ENCODE measurements around the gene ASH1L.

Gene ASH1L

DNA sequence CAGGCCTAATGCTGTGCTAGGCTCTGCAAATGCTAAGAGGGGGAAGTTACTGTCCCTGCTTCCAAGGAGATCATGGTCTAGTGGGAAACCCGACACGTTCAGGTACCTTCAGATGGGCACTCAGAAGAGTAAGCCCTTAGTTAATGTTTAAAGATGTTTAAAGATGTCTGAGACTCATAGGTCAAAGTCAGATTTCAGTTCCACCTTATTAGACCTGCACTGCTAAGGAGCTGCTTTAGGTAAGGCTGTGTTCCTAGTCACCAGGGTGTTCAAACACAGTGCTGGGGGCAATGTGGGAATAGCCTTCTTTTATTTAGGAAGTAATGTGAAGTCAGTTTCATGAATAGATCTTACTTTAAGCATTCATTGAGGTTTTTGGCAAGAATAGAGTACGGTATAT, 245.7 kb downstream of the ASH1L start:
- no peaks in the 10 kb centered on the region for H3K27me3 Mint-ChIP-seq
- DNase-seq, result no peak

GRCh38 chr1:155313261-155313660, 249.3 kb downstream of the ASH1L start:
- Mint-ChIP-seq H3K9me3 (no peaks in the 10 kb centered on the region), H3K27me3 (peaks cover 2% of the 10 kb centered on the region), H3K4me3 (no peak overlapping the region), H3K36me3 (ENCODE audit: low read depth) (peaks cover 47% of the 10 kb centered on the region), H3K27ac (no peak overlapping the region), H3K4me1 (peaks cover 30% of the 10 kb centered on the region)
- no peak for ATAC-seq
- DNase-seq, result no peak

More for the DNA sequence above, 245.7 kb downstream of the ASH1L start:
- Mint-ChIP-seq H3K27ac (no peak overlapping the region), H3K36me3 (ENCODE audit: low read depth) (peaks cover 40% of the 10 kb centered on the region), H3K9me3 (no peaks in the 10 kb centered on the region), H3K4me1 (peaks cover 22% of the 10 kb centered on the region), H3K4me3 (no peak overlapping the region)
- no peak for ATAC-seq

DNA sequence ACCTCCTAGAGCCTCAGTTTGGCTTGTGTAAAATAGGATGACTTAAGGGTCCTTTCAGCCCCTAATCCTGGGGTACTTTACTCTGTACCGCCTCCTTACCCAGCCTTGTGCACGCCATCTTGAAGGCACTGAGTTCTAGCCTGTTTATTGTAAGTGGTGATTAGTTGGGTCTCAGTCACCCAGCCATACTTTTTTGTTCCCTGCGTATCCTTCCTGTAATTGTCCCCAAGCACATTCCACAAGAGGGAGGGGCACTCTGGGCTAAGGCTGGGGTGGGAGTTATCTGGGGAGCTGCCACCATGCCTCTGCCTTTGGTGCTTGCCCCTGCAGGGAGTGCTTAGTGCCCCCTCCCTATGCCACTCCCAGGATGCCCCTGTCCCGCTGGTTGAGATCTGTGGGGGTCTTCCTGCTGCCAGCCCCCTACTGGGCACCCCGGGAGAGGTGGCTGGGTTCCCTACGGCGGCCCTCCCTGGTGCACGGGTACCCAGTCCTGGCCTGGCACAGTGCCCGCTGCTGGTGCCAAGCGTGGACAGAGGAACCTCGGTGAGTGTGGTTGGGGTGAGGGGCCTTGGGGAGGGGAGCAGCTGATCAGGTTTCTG, 253.1 kb downstream of the ASH1L start:
- H3K27ac Mint-ChIP-seq, result peak overlapping the region; percentile 99

GRCh38 chr1:155308493-155309422, 253.8 kb downstream of the ASH1L start, which contains the start of gene FDPS:
Gene FDPS (plus strand): TSS chr1:155308866. CDS start chr1:155309790, 924 bp downstream.
- Mint-ChIP-seq H3K4me3 (peak within 1 kb of the TSS; percentile 96), H3K27me3 (peaks cover 2% of the 10 kb centered on the region), H3K9me3 (no peaks in the 10 kb centered on the region), H3K36me3 (ENCODE audit: low read depth) (peaks cover 37% of the 10 kb centered on the region), H3K27ac (peak within 1 kb of the TSS; percentile 99), H3K4me1 (peaks cover 38% of the 10 kb centered on the region)
- ATAC-seq (peak; percentile 99), DNase-seq (peak; percentile 95)

More for the DNA sequence above, 253.1 kb downstream of the ASH1L start:
- ATAC-seq (no peak), DNase-seq (no peak)
- H3K4me3 Mint-ChIP-seq, result peak overlapping the region; percentile 96
- H3K36me3 Mint-ChIP-seq (ENCODE audit: low read depth), result peaks cover 39% of the 10 kb centered on the region
- peaks cover 38% of the 10 kb centered on the region for H3K4me1 Mint-ChIP-seq
- peaks cover 2% of the 10 kb centered on the region for H3K27me3 Mint-ChIP-seq
- no peaks in the 10 kb centered on the region for H3K9me3 Mint-ChIP-seq

DNA sequence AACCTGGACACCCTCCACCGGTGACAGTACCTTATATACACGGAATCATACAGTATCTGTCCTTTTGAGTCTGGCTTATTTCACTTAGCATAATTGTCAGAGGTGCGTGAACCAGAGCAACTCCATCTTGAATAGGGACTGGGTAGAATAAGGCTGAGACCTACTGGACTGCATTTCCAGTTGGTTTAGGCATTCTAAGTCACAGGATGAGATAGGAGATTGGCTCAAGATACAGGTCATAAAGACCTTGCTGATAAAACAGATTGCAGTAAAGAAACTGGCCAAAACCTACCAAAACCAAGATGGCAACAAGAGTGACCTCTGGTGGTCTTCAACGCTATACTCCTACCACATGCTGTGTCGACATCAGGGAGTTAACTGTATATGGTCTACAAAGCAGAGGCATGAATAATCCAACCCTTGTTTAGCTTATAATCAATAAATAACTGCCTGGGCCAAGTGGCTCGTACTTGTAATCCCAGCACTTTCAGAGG, 255.3 kb downstream of the ASH1L start:
- no peaks in the 10 kb centered on the region for H3K9me3 Mint-ChIP-seq
- no peak for DNase-seq
- no peak for ATAC-seq
- H3K36me3 Mint-ChIP-seq (ENCODE audit: low read depth), result peaks cover 26% of the 10 kb centered on the region
- peak overlapping the region; percentile 96 for H3K4me3 Mint-ChIP-seq
- H3K4me1 Mint-ChIP-seq, result peaks cover 33% of the 10 kb centered on the region
- peaks cover 2% of the 10 kb centered on the region for H3K27me3 Mint-ChIP-seq
- peak overlapping the region; percentile 99 for H3K27ac Mint-ChIP-seq

DNA sequence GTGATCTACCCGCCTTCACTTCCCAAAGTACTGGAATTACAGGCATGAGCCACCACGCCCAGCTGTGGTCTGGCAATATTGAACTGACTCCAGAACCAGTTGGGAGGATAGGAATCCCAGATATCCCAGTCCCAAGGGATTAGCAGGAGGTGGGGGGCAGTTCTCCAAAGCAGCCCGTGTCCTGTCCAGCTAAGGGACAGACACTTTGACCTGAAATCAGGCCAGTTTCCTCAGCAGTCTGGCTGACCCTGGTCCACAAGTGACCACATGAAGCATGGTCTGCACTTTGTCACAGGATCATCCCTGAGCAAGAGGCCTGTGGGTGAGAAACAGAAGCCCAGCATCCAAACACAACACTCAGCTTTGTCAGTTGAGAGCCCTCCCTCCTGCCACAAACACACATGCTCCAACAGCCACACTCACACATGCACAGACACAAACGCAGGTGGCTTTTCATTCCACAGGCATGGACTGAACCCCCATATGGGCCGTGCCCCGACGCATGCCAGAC, 256.7 kb downstream of the ASH1L start:
- Mint-ChIP-seq H3K4me1 (peaks cover 24% of the 10 kb centered on the region), H3K27me3 (peaks cover 2% of the 10 kb centered on the region), H3K27ac (no peak overlapping the region), H3K36me3 (ENCODE audit: low read depth) (peaks cover 18% of the 10 kb centered on the region), H3K4me3 (no peak overlapping the region), H3K9me3 (no peaks in the 10 kb centered on the region)
- ATAC-seq (no peak), DNase-seq (no peak)

DNA sequence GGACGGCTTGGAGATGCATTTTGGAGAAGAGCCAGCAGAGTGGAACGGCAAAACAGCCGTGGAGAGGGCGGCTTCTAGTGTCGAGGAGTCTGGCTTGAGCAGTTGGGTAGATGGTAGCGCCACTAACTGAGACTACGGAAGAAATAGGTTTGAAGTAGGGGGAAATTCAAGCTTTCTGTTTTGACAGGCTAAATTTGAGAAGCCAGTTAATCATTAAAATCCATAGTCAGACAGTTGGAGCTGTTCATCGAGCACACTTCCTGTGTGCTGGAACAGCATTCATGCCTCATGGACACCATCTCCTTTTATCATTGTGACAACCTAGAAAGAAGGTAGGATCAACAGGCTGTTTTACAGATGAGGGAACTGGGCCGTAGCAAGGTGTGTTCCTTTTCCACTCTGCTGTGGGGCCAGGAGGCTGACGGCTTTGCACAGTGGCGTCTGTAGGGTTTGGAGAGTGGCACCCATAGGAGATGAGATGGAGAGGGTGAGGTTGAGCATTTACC, 258.0 kb downstream of the ASH1L start:
- DNase-seq (no peak), ATAC-seq (no peak)
- H3K9me3 Mint-ChIP-seq, result no peaks in the 10 kb centered on the region
- H3K36me3 Mint-ChIP-seq (ENCODE audit: low read depth), result peaks cover 9% of the 10 kb centered on the region
- no peak overlapping the region for H3K4me3 Mint-ChIP-seq
- peaks cover 2% of the 10 kb centered on the region for H3K27me3 Mint-ChIP-seq
- peaks cover 12% of the 10 kb centered on the region for H3K4me1 Mint-ChIP-seq
- no peak overlapping the region for H3K27ac Mint-ChIP-seq

DNA sequence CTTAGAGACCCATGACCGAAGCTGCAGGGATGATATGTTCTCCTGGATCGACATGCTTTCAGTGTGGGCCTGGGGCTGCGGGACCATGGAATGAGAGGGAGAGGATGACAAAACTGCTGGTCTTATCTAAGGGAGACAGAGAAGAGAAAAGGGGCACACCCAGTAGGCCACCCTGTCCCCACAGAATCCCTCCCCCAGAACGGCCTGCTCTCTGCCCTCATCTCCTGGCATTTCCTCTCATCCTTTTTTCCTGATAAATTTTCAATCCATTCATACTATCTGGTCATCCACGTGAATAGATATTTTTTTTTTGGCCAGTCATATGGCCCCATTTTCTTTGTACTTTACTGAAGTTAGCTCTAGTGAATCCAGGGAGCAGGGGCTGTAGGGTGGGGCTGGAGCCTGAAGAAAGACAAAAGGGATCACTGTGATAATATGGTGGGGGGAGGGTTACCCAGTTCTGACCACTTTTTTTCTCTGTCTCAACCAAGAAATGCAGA, 261.2 kb downstream of the ASH1L start, which contains the start of gene PKLR:
TSS of gene PKLR (minus strand) at position 97 of the 500 bp plus-strand sequence. CDS start at position 54, 43 bp downstream.
- no peak for ATAC-seq
- no peak within 1 kb of the TSS for H3K4me3 Mint-ChIP-seq
- no peak for DNase-seq

GRCh38 chr1:155300553-155301329, 261.9 kb downstream of the ASH1L start:
- Mint-ChIP-seq H3K4me3 (no peak overlapping the region), H3K36me3 (ENCODE audit: low read depth) (no peaks in the 10 kb centered on the region), H3K4me1 (no peaks in the 10 kb centered on the region), H3K9me3 (no peaks in the 10 kb centered on the region), H3K27ac (no peak overlapping the region), H3K27me3 (peaks cover 20% of the 10 kb centered on the region)
- no peak for DNase-seq
- ATAC-seq, result no peak

More for the DNA sequence above, 261.2 kb downstream of the ASH1L start, which contains the start of gene PKLR:
- Mint-ChIP-seq H3K36me3 (ENCODE audit: low read depth) (no peaks in the 10 kb centered on the region), H3K9me3 (no peaks in the 10 kb centered on the region), H3K27me3 (peaks cover 15% of the 10 kb centered on the region), H3K4me1 (no peaks in the 10 kb centered on the region), H3K27ac (no peak within 1 kb of the TSS)

- ATAC-seq (no peak), DNase-seq (no peak)
- Mint-ChIP-seq H3K4me1 (no peaks in the 10 kb centered on the region), H3K4me3 (no peak overlapping the region), H3K9me3 (no peaks in the 10 kb centered on the region), H3K36me3 (ENCODE audit: low read depth) (no peaks in the 10 kb centered on the region), H3K27me3 (peaks cover 24% of the 10 kb centered on the region), H3K27ac (no peak overlapping the region)
Observed at GRCh38 chr1:155300024-155300423, 262.6 kb downstream of the ASH1L start.

DNA sequence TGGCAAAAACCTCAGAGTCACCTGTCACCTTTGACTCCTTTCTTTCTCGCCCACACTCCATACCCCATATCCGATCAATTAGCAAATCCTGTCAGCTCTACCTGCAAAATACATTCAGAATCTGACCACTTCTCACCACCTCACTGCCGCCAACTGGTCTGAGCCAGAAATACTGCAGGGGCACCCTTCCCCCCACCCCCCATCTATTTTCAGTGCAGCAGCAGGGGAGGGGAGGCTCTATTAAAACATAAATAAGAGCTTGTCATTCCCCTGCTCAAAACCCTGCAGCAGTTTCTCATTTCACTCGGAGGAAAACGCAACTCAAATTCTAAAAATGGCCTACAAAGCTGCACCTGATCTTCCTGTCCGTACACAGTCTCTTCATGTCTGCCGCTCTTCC, 265.2 kb downstream of the ASH1L start:
- ATAC-seq, result no peak
- Mint-ChIP-seq H3K27ac (no peak overlapping the region), H3K4me1 (no peaks in the 10 kb centered on the region), H3K36me3 (ENCODE audit: low read depth) (no peaks in the 10 kb centered on the region), H3K9me3 (no peaks in the 10 kb centered on the region), H3K4me3 (no peak overlapping the region), H3K27me3 (peaks cover 38% of the 10 kb centered on the region)
- no peak for DNase-seq

- DNase-seq (no peak), ATAC-seq (no peak)
- H3K4me1 Mint-ChIP-seq, result no peaks in the 10 kb centered on the region
- no peak overlapping the region for H3K4me3 Mint-ChIP-seq
- no peak overlapping the region for H3K27ac Mint-ChIP-seq
- H3K9me3 Mint-ChIP-seq, result no peaks in the 10 kb centered on the region
- peaks cover 40% of the 10 kb centered on the region for H3K27me3 Mint-ChIP-seq
- no peaks in the 10 kb centered on the region for H3K36me3 Mint-ChIP-seq (ENCODE audit: low read depth)
Observed at GRCh38 chr1:155296661-155297060, 265.9 kb downstream of the ASH1L start.

- Mint-ChIP-seq H3K4me3 (no peak overlapping the region), H3K9me3 (no peaks in the 10 kb centered on the region), H3K27ac (no peak overlapping the region), H3K36me3 (ENCODE audit: low read depth) (no peaks in the 10 kb centered on the region), H3K4me1 (no peaks in the 10 kb centered on the region), H3K27me3 (peaks cover 40% of the 10 kb centered on the region)
- ATAC-seq, result peak; percentile 10
- no peak for DNase-seq
Observed at GRCh38 chr1:155295942-155296267, 266.7 kb downstream of the ASH1L start.

Data from activated naive CD8-positive, alpha-beta T cell treated with anti-CD3 and anti-CD28 coated beads, Interleukin-2, amount 50 U/mL, for 24 hours (primary cell).